Upper lobe of left lung (tissue), 6 donors: ENCODE measurements around the gene KIR3DL1. TPM values are rescaled to one million over a fixed set of nuclear protein-coding genes. Genes with fewer than 3 reads are reported as not detected.
A peak's percentile ranks its signal among the peaks of the same experiment; 100 is the strongest.
"Not testable (repeated sequence)": the region's sequence is repeated elsewhere in the genome, so short reads cannot be mapped to it uniquely, and the experiment has no call there.

Experiments used
- ATAC-seq, 2 donors: fragments of 200-7000 bp; cut with Tn5 transposase; one replicate each; pipeline ENCODE4 v1.9.1; 2022; ENCODE audit warnings: mild to moderate bottlenecking in 2 of 2, moderate library complexity in 2 of 2; ENCODE audit not compliant: low FRiP score in 2 of 2
- DNase-seq, 2 donors: peaks; one replicate each; pipeline ENCODE4 v3.0.0-alpha.2; 2019 to 2020
- H3K27ac ChIP-seq, 4 donors: fragments of 200-600 bp; sonication (generic); one replicate each; pipeline ENCODE4 v1.5.1; 2016 to 2019
- H3K27me3 ChIP-seq, 4 donors: fragments of 200-600 bp; sonication (generic); one replicate each; pipeline ENCODE4 v1.5.1; 2017 to 2019
- H3K36me3 ChIP-seq, 4 donors: fragments of 200-600 bp; sonication (generic); one replicate each; pipeline ENCODE4 v1.5.1; 2016 to 2019
- H3K4me1 ChIP-seq, 4 donors: fragments of 200-600 bp; sonication (generic); one replicate each; pipeline ENCODE4 v1.5.1; 2018 to 2019
- H3K4me3 ChIP-seq, 4 donors: fragments of 200-600 bp; sonication (generic); one replicate each; pipeline ENCODE4 v1.5.1; 2017 to 2019; ENCODE audit warnings: mild to moderate bottlenecking in 2 of 4, moderate library complexity in 1 of 4
- H3K9me3 ChIP-seq, 4 donors: fragments of 200-600 bp; sonication (generic); one replicate each; pipeline ENCODE4 v1.5.1; 2018 to 2019
- CTCF ChIP-seq, 6 experiments: fragments of 450-650 bp in 4 of 6; fragments of 200-600 bp in 2 of 6; sonication (generic) in 2 of 6; IDR thresholded peaks; one replicate each; pipeline ENCODE4 v1.5.1; 2016 to 2019; ENCODE audit warnings: antibody characterized with exemption in 6 of 6
- EP300 ChIP-seq, 4 donors: sonication (generic); formaldehyde crosslinking; IDR thresholded peaks; one replicate each; pipeline ENCODE4 v1.5.1; 2017; ENCODE audit warnings: antibody characterized with exemption in 4 of 4, control low read depth in 2 of 4
- POLR2A ChIP-seq, 4 donors: fragments of 450-650 bp; IDR thresholded peaks; one replicate each; pipeline ENCODE4 v1.5.1; 2016 to 2017; ENCODE audit warnings: antibody characterized with exemption in 4 of 4, mild to moderate bottlenecking in 2 of 4
- POLR2AphosphoS5 ChIP-seq, 2 donors: sonication (generic); formaldehyde crosslinking; IDR thresholded peaks; one replicate each; pipeline ENCODE4 v1.5.1; 2017; ENCODE audit warnings: antibody characterized with exemption in 2 of 2
- WGBS, 2 donors: methylation state at CpG; one replicate each; pipeline ENCODE4 v1.1.5; 2017 to 2018; 5-methylcytosine and 5-hydroxymethylcytosine counted together
- total RNA-seq, 6 donors: library from RNA; depleted of rRNA in 4 of 6; stranded (reverse); fragments of >200 nt in 4 of 6; gene quantifications; one replicate each; pipeline versions ENCODE4 v1.1.0 to v1.2.1, GENCODE V29; 2016 to 2021
- donor health status: DM: no; HTN: no; CAD: no; lungs with moderate emphysema.
- donor health status: DM: no; HTN: yes; CAD: no; lungs with severe emphysema.

KIR3DL1 gene
- total RNA-seq, 6 donors from 2014 or later = 0.15 to 0.88 (median 0.20) TPM; not detected in 3

GRCh38 chr19:54804101-54804500, 12.2 kb upstream of the KIR3DL1 start:
- no peak overlapping the region for H3K4me3 ChIP-seq
- H3K27ac ChIP-seq = no peak overlapping the region
- TF ChIP-seq EP300 (IDR thresholded peaks at IDR 0.05) = no peak
- no peak for TF ChIP-seq POLR2A (IDR thresholded peaks at IDR 0.05)
- TF ChIP-seq CTCF (IDR thresholded peaks at IDR 0.05) = no peak
- TF ChIP-seq POLR2AphosphoS5 (IDR thresholded peaks at IDR 0.05) = no peak
- peak in 1 of 2 donors; percentile 34 for ATAC-seq
- no peak for DNase-seq
- H3K36me3 ChIP-seq = no peaks in the 10 kb centered on the region
- WGBS, 2 donors = 52 to 61% methylated on average over 5 of the region's 5 CpGs
- H3K4me1 ChIP-seq = no peaks in the 10 kb centered on the region
- H3K27me3 ChIP-seq = no peaks in the 10 kb centered on the region
- no peaks in the 10 kb centered on the region for H3K9me3 ChIP-seq

- no peaks in the 10 kb centered on the region for H3K9me3 ChIP-seq
- no peaks in the 10 kb centered on the region for H3K27me3 ChIP-seq
- H3K27ac ChIP-seq = no peak overlapping the region
- H3K4me1 ChIP-seq = no peaks in the 10 kb centered on the region
- no peaks in the 10 kb centered on the region for H3K36me3 ChIP-seq
- TF ChIP-seq POLR2A (IDR thresholded peaks at IDR 0.05) = no peak
- no peak for DNase-seq
- no peak overlapping the region for H3K4me3 ChIP-seq
- ATAC-seq = no peak
- WGBS, 2 donors = 86 to 94% methylated on average over 7 to 10 of the region's 10 CpGs
Observed at GRCh38 chr19:54804571-54804970, 11.7 kb upstream of the KIR3DL1 start.

DNA sequence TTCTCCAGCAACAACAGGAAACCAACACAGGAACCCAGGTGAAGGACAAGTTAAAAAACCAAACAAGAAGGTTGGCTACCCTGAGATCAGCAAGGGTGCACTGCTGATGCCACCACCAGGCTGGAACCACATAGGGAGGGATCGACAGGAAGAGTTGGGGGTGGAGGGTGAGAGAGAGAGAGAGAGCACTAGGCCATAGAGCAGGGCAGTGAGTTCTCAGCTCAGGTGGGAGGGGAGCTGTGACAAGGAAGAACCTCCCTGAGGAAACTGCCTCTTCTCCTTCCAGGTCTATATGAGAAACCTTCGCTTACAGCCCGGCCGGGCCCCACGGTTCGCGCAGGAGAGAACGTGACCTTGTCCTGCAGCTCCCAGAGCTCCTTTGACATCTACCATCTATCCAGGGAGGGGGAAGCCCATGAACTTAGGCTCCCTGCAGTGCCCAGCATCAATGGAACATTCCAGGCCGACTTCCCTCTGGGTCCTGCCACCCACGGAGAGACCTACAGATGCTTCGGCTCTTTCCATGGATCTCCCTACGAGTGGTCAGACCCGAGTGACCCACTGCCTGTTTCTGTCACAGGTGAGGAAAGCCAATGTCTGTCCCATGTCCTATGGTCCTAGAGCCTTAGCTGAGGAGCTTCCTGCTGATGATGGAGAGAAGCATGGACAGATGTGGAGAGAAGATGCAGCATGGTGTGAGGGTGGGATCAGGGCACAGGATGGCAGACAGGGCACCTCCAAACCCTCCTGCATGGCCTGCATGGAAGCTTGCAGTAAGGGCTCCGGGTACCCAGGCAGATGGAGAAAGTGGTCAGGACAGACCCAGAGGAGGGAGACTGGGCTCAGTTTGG, 10.4 kb upstream of the KIR3DL1 start:
- Histone ChIP-seq H3K27me3 (no peaks in the 10 kb centered on the region), H3K36me3 (no peaks in the 10 kb centered on the region), H3K27ac (no peak overlapping the region), H3K4me3 (no peak overlapping the region), H3K9me3 (no peaks in the 10 kb centered on the region), H3K4me1 (no peaks in the 10 kb centered on the region)
- peak in 1 of 2 donors; percentile 55 for DNase-seq
- TF ChIP-seq EP300 (IDR thresholded peaks at IDR 0.05) (no peak), POLR2A (IDR thresholded peaks at IDR 0.05) (no peak), CTCF (IDR thresholded peaks at IDR 0.05) (no peak), POLR2AphosphoS5 (IDR thresholded peaks at IDR 0.05) (no peak)
- no peak for ATAC-seq
- WGBS, 2 donors = 87 to 96% methylated on average over 6 to 14 of the region's 14 CpGs

DNA sequence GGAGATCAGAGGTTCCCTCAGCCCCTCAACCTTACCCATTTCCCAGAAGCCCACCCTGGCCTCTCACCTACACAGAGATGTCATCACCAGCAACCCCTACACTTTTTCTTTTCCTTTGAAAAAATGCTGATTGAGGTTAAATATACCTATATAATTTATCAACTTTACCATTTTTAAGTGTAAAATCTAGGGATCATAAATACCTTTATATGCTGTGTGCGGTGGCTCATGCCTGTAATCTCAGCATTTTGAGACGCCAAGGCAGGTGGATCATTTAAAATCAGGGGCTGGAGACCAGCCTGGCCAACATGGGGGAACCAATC, 9.8 kb upstream of the KIR3DL1 start:
- H3K4me3 ChIP-seq = no peak overlapping the region
- no peaks in the 10 kb centered on the region for H3K36me3 ChIP-seq
- H3K27me3 ChIP-seq = no peaks in the 10 kb centered on the region
- 55 to 68% methylated on average over 2 of the region's 2 CpGs for WGBS, 2 donors
- ATAC-seq (no peak), DNase-seq (no peak)
- no peak for TF ChIP-seq CTCF (IDR thresholded peaks at IDR 0.05)
- no peak for TF ChIP-seq EP300 (IDR thresholded peaks at IDR 0.05)
- no peak for TF ChIP-seq POLR2AphosphoS5 (IDR thresholded peaks at IDR 0.05)
- no peaks in the 10 kb centered on the region for H3K9me3 ChIP-seq
- H3K4me1 ChIP-seq = no peaks in the 10 kb centered on the region
- no peak overlapping the region for H3K27ac ChIP-seq

- not testable (repeated sequence) for ATAC-seq, H3K4me1 ChIP-seq, H3K36me3 ChIP-seq, H3K9me3 ChIP-seq, H3K4me3 ChIP-seq, H3K27me3 ChIP-seq, DNase-seq, H3K27ac ChIP-seq
- WGBS, 2 donors = 75 to 80% methylated on average over 3 of the region's 3 CpGs
Observed at GRCh38 chr19:54814571-54814970, 1.7 kb upstream of the KIR3DL1 start.
